Tibial artery (tissue), 4 donors: Measurements from ENCODE around the gene ZNF679.
A peak's percentile ranks its signal among the peaks of the same experiment; 100 is the strongest.

Experiments
- DNase-seq, 2 donors: peaks; one replicate each; pipeline ENCODE4 v3.0.0-alpha.2; 2019
- H3K27ac ChIP-seq, 2 donors: fragments of 200-600 bp; sonication (generic) in 1 of 2; 1 replicate in 1 of 2; 2 replicates in 1 of 2; pipeline ENCODE4 v1.5.1; 2018 to 2019; ENCODE audit warnings: mild to moderate bottlenecking in 1 of 2
- H3K27me3 ChIP-seq, 2 donors: fragments of 200-600 bp; sonication (generic) in 1 of 2; one replicate each; pipeline versions ENCODE4 v1.5.1 to v1.6.0; 2016 to 2019
- H3K36me3 ChIP-seq, 3 donors: fragments of 200-600 bp; sonication (generic) in 2 of 3; one replicate each; pipeline ENCODE4 v1.5.1; 2016 to 2019; ENCODE audit warnings: mild to moderate bottlenecking in 2 of 3
- H3K4me1 ChIP-seq, 4 donors: fragments of 200-600 bp; sonication (generic) in 2 of 4; 1 replicate in 3 of 4; 2 replicates in 1 of 4; pipeline ENCODE4 v1.5.1; 2016 to 2019
- H3K4me3 ChIP-seq, 2 donors: fragments of 200-600 bp; sonication (generic) in 1 of 2; 1 replicate in 1 of 2; 2 replicates in 1 of 2; pipeline ENCODE4 v1.5.1; 2018 to 2019; ENCODE audit warnings: mild to moderate bottlenecking in 2 of 2
- H3K9me3 ChIP-seq, 3 donors: fragments of 200-600 bp; sonication (generic) in 1 of 3; one replicate each; pipeline ENCODE4 v1.5.1; 2016 to 2019
- CTCF ChIP-seq, 2 experiments: fragments of 200-600 bp in 1 of 2; fragments of 450-650 bp in 1 of 2; IDR thresholded peaks; one replicate each; pipeline ENCODE4 v1.5.1; 2017 to 2019; ENCODE audit warnings: antibody characterized with exemption in 2 of 2, mild to moderate bottlenecking in 1 of 2, moderate library complexity in 1 of 2
- intact Hi-C: fragments of 100-400 bp; cut with DNase I; formaldehyde crosslinking; loops from one replicate; pipeline ENCODE4 v1.15.0; 2023; ENCODE audit warnings: low total_unique reads

ZNF679 gene

GRCh38 chr7:64300641-64301405 is 72.5 kb downstream of the ZNF679 start:
- intact Hi-C loops, result no loop called here
- Histone ChIP-seq H3K4me3 (no peak overlapping the region), H3K4me1 (no peaks in the 10 kb centered on the region), H3K27ac (no peak overlapping the region), H3K9me3 (no peaks in the 10 kb centered on the region), H3K36me3 (no peaks in the 10 kb centered on the region), H3K27me3 (no peaks in the 10 kb centered on the region)
- no peak for TF ChIP-seq CTCF (IDR thresholded peaks at IDR 0.05)
- DNase-seq, result no peak

- H3K4me1 ChIP-seq, result peaks cover 0 to 11% (median 2%) of the 10 kb centered on the region in 4 donors
- TF ChIP-seq CTCF (IDR thresholded peaks at IDR 0.05), result peak; percentile 18 to 48
- peak overlapping the region; percentile 61 to 71 for H3K4me3 ChIP-seq
- peak overlapping the region; percentile 86 to 97 for H3K27ac ChIP-seq
- H3K36me3 ChIP-seq, result no peaks in the 10 kb centered on the region
- DNase-seq, result peak; percentile 96 to 98
- intact Hi-C loops, result no loop called here
- H3K9me3 ChIP-seq, result no peaks in the 10 kb centered on the region
- no peaks in the 10 kb centered on the region for H3K27me3 ChIP-seq
These were observed 79.2 kb downstream of the ZNF679 start for GRCh38 chr7:64307254-64308015.

- intact Hi-C loops, result no loop called here
- DNase-seq, result no peak
- no peak for TF ChIP-seq CTCF (IDR thresholded peaks at IDR 0.05)
- Histone ChIP-seq H3K4me1 (peaks cover 0 to 11% (median 2%) of the 10 kb centered on the region in 4 donors), H3K9me3 (no peaks in the 10 kb centered on the region), H3K4me3 (peak overlapping the region; percentile 61 to 71), H3K36me3 (no peaks in the 10 kb centered on the region), H3K27me3 (no peaks in the 10 kb centered on the region), H3K27ac (peak overlapping the region; percentile 86 to 97)
These were observed 79.7 kb downstream of the ZNF679 start for GRCh38 chr7:64308016-64308270.

- no peaks in the 10 kb centered on the region for H3K36me3 ChIP-seq
- intact Hi-C loops, result loop anchor here (5.0 kb wide), 1 partner anchor 362 kb away; no protein-coding TSS in a partner anchor
- H3K9me3 ChIP-seq, result no peaks in the 10 kb centered on the region
- peaks cover 0 to 29% (median 12%) of the 10 kb centered on the region in 4 donors for H3K4me1 ChIP-seq
- H3K27me3 ChIP-seq, result no peaks in the 10 kb centered on the region
- no peak overlapping the region for H3K27ac ChIP-seq
- DNase-seq, result no peak
- no peak for TF ChIP-seq CTCF (IDR thresholded peaks at IDR 0.05)
- H3K4me3 ChIP-seq, result no peak overlapping the region
These were observed 82.2 kb downstream of the ZNF679 start for GRCh38 chr7:64310426-64310825.

GRCh38 chr7:64312826-64313225 is 84.6 kb downstream of the ZNF679 start:
- Histone ChIP-seq H3K4me3 (no peak overlapping the region), H3K27ac (peak overlapping the region in 1 of 2 donors; percentile 74), H3K36me3 (no peaks in the 10 kb centered on the region), H3K9me3 (no peaks in the 10 kb centered on the region), H3K4me1 (peaks cover 0 to 20% (median 13%) of the 10 kb centered on the region in 4 donors), H3K27me3 (no peaks in the 10 kb centered on the region)
- TF ChIP-seq CTCF (IDR thresholded peaks at IDR 0.05), result no peak
- intact Hi-C loops, result loop anchor here (5.0 kb wide), 1 partner anchor 359 kb away; no protein-coding TSS in a partner anchor
- DNase-seq, result no peak
